Measurements from ENCODE around the gene LRCH4.

Gene LRCH4

GRCh38 chr7:100598425-100598824, 12.5 kb upstream of the LRCH4 start:
- H3K27me3 ChIP-seq (ENCODE audit: low read length): no peaks in the 10 kb centered on the region
- no peak overlapping the region for H3K9ac ChIP-seq (ENCODE audit: low read length)
- TF ChIP-seq CTCF (IDR thresholded peaks at IDR 0.05; ENCODE audit: insufficient read depth, low read length, poor library complexity, severe bottlenecking): no peak
- no peak for TF ChIP-seq EZH2phosphoT487 (conservative IDR thresholded peaks at IDR 0.05; ENCODE audit: low read length)
- H3K79me2 ChIP-seq (ENCODE audit: insufficient read depth, low read length): no peaks in the 10 kb centered on the region
- no peaks in the 10 kb centered on the region for H3K9me2 ChIP-seq (replicated peaks; ENCODE audit: insufficient read depth, low read length)
- H3K4me3 ChIP-seq (ENCODE audit: insufficient read depth, low read length, poor library complexity, severe bottlenecking): no peak overlapping the region
- H3K36me3 ChIP-seq (ENCODE audit: low read length): no peaks in the 10 kb centered on the region
- no peaks in the 10 kb centered on the region for H4K20me1 ChIP-seq (ENCODE audit: low read depth, low read length)
- no peak overlapping the region for H3K27ac ChIP-seq (ENCODE audit: low read depth, low read length)
- no peak overlapping the region for H2AFZ ChIP-seq (ENCODE audit: low read depth, low read length, severe bottlenecking)
- no peaks in the 10 kb centered on the region for H3F3A ChIP-seq (ENCODE audit: insufficient read depth)
- H3K9me3 ChIP-seq (ENCODE audit: insufficient read depth, low read length): no peaks in the 10 kb centered on the region
- H3K4me2 ChIP-seq (ENCODE audit: low read depth, low read length, poor library complexity, severe bottlenecking): no peak overlapping the region

GRCh38 chr7:100595188-100595587, 9.3 kb upstream of the LRCH4 start:
- no peaks in the 10 kb centered on the region for H3F3A ChIP-seq (ENCODE audit: insufficient read depth)

GRCh38 chr7:100591596-100591995, 5.7 kb upstream of the LRCH4 start:
- Histone ChIP-seq H3K36me3 (ENCODE audit: low read length) (no peaks in the 10 kb centered on the region), H3K9me3 (ENCODE audit: insufficient read depth, low read length) (no peaks in the 10 kb centered on the region), H3K27ac (ENCODE audit: low read depth, low read length) (no peak overlapping the region), H3K9me2 (replicated peaks; ENCODE audit: insufficient read depth, low read length) (no peaks in the 10 kb centered on the region), H3K27me3 (ENCODE audit: low read length) (no peaks in the 10 kb centered on the region), H3K4me2 (ENCODE audit: low read depth, low read length, poor library complexity, severe bottlenecking) (no peak overlapping the region), H3K79me2 (ENCODE audit: insufficient read depth, low read length) (no peaks in the 10 kb centered on the region), H2AFZ (ENCODE audit: low read depth, low read length, severe bottlenecking) (no peak overlapping the region), H3K9ac (ENCODE audit: low read length) (no peak overlapping the region), H3K4me3 (ENCODE audit: insufficient read depth, low read length, poor library complexity, severe bottlenecking) (no peak overlapping the region), H3F3A (ENCODE audit: insufficient read depth) (no peaks in the 10 kb centered on the region), H4K20me1 (ENCODE audit: low read depth, low read length) (no peaks in the 10 kb centered on the region)
- TF ChIP-seq EZH2phosphoT487 (conservative IDR thresholded peaks at IDR 0.05; ENCODE audit: low read length) (no peak), CTCF (IDR thresholded peaks at IDR 0.05; ENCODE audit: insufficient read depth, low read length, poor library complexity, severe bottlenecking) (no peak)

More at GRCh38 chr7:100595188-100595587, 9.3 kb upstream of the LRCH4 start:
- Histone ChIP-seq H3K9ac (ENCODE audit: low read length) (no peak overlapping the region), H3K9me2 (replicated peaks; ENCODE audit: insufficient read depth, low read length) (no peaks in the 10 kb centered on the region), H2AFZ (ENCODE audit: low read depth, low read length, severe bottlenecking) (no peak overlapping the region), H3K27me3 (ENCODE audit: low read length) (no peaks in the 10 kb centered on the region), H3K4me3 (ENCODE audit: insufficient read depth, low read length, poor library complexity, severe bottlenecking) (no peak overlapping the region), H3K79me2 (ENCODE audit: insufficient read depth, low read length) (no peaks in the 10 kb centered on the region), H3K36me3 (ENCODE audit: low read length) (no peaks in the 10 kb centered on the region), H3K9me3 (ENCODE audit: insufficient read depth, low read length) (no peaks in the 10 kb centered on the region), H3K4me2 (ENCODE audit: low read depth, low read length, poor library complexity, severe bottlenecking) (no peak overlapping the region), H4K20me1 (ENCODE audit: low read depth, low read length) (no peaks in the 10 kb centered on the region), H3K27ac (ENCODE audit: low read depth, low read length) (no peak overlapping the region)
- TF ChIP-seq EZH2phosphoT487 (conservative IDR thresholded peaks at IDR 0.05; ENCODE audit: low read length) (no peak), CTCF (IDR thresholded peaks at IDR 0.05; ENCODE audit: insufficient read depth, low read length, poor library complexity, severe bottlenecking) (no peak)

All from SU-DHL-6 (cell line).